Hepatic stellate cell (primary cell): ENCODE data around the gene SCN9A.
"Not testable (repeated sequence)": the region's sequence is repeated elsewhere in the genome, so short reads cannot be mapped to it uniquely, and the experiment has no call there.

Source experiments
- DNase-seq: peaks from one replicate; pipeline ENCODE4 v3.0.0; 2011; ENCODE audit warnings: low spot score

SCN9A gene

GRCh38 chr2:166333801-166334200 is 41.9 kb downstream of the SCN9A start:
- DNase-seq = no peak

- no peak for DNase-seq
Measured at GRCh38 chr2:166332106-166332505, 43.6 kb downstream of the SCN9A start.

GRCh38 chr2:166331468-166331867 is 44.3 kb downstream of the SCN9A start:
- DNase-seq = no peak

GRCh38 chr2:166329465-166329864 is 46.3 kb downstream of the SCN9A start:
- DNase-seq = no peak

GRCh38 chr2:166328147-166328546 is 47.6 kb downstream of the SCN9A start:
- DNase-seq = no peak

GRCh38 chr2:166321076-166321475 is 54.7 kb downstream of the SCN9A start:
- no peak for DNase-seq

GRCh38 chr2:166314022-166314759 is 61.6 kb downstream of the SCN9A start:
- peak; percentile 12 for DNase-seq

- not testable (repeated sequence) for DNase-seq
Measured at GRCh38 chr2:166312863-166313262, 62.9 kb downstream of the SCN9A start.

GRCh38 chr2:166307326-166307725 is 68.4 kb downstream of the SCN9A start:
- DNase-seq = no peak

GRCh38 chr2:166304656-166305055 is 71.1 kb downstream of the SCN9A start:
- no peak for DNase-seq

GRCh38 chr2:166302036-166302435 is 73.7 kb downstream of the SCN9A start:
- DNase-seq = no peak

GRCh38 chr2:166297951-166298350 is 77.8 kb downstream of the SCN9A start:
- DNase-seq = no peak

- no peak for DNase-seq
Measured at GRCh38 chr2:166293984-166294383, 81.8 kb downstream of the SCN9A start.

- DNase-seq = no peak
Measured at GRCh38 chr2:166285215-166285614, 90.5 kb downstream of the SCN9A start.

GRCh38 chr2:166284359-166284758 is 91.4 kb downstream of the SCN9A start:
- no peak for DNase-seq

GRCh38 chr2:166282154-166282553 is 93.6 kb downstream of the SCN9A start:
- no peak for DNase-seq

- no peak for DNase-seq
Measured at GRCh38 chr2:166278856-166279255, 96.9 kb downstream of the SCN9A start.

- no peak for DNase-seq
Measured at GRCh38 chr2:166270376-166270775, 105.4 kb downstream of the SCN9A start.

- no peak for DNase-seq
Measured at GRCh38 chr2:166269322-166269721, 106.4 kb downstream of the SCN9A start.

GRCh38 chr2:166257859-166258258 is 117.9 kb downstream of the SCN9A start:
- DNase-seq = no peak

GRCh38 chr2:166256896-166257295 is 118.8 kb downstream of the SCN9A start:
- no peak for DNase-seq

GRCh38 chr2:166249318-166249717 is 126.4 kb downstream of the SCN9A start:
- no peak for DNase-seq

- no peak for DNase-seq
Measured at GRCh38 chr2:166246901-166247300, 128.8 kb downstream of the SCN9A start.

- no peak for DNase-seq
Measured at GRCh38 chr2:166242309-166242708, 133.4 kb downstream of the SCN9A start.
